H1 (cell line): Measurements from ENCODE around the gene CCDC60. TPM values are rescaled to one million over a fixed set of nuclear protein-coding genes. Genes with fewer than 3 reads are reported as not detected.

Experiments used
- CHD7 ChIP-seq: fragments of 300-600 bp; sonication (generic); IDR thresholded peaks from 2 replicates; pipeline ENCODE4 v1.7.1; 2012; ENCODE audit warnings: low read length, moderate library complexity, mild to moderate bottlenecking, inconsistent platforms; ENCODE audit not compliant: insufficient replicate concordance
- CREB1 ChIP-seq: IDR thresholded peaks from 2 replicates; pipeline ENCODE4 v1.6.1; 2012; ENCODE audit warnings: inconsistent platforms
- E2F6 ChIP-seq: IDR thresholded peaks from 2 replicates; pipeline ENCODE4 v1.6.1; 2012; ENCODE audit warnings: inconsistent platforms
- RBBP5 ChIP-seq: IDR thresholded peaks from 2 replicates; pipeline ENCODE4 v1.7.1; 2012; ENCODE audit warnings: low read depth, mild to moderate bottlenecking, inconsistent platforms, low read length, moderate library complexity, borderline replicate concordance
- SIRT6 ChIP-seq: IDR thresholded peaks from one replicate; pipeline ENCODE4 v1.7.1; 2012; ENCODE audit warnings: low read length, inconsistent platforms
- polyA plus RNA-seq, 7 experiments: library from polyadenylated mRNA; depleted of rRNA in 3 of 7; stranded (reverse) in 5 of 7; unstranded in 2 of 7; fragments of >200 nt in 5 of 7; fragments of 200-250 nt in 2 of 7; gene quantifications; 1 replicate in 5 of 7; 2 replicates in 1 of 7; 4 replicates in 1 of 7; pipeline versions ENCODE4 v1.2.1 to v1.2.3, GENCODE V29; 2011 to 2013; ENCODE audit warnings: missing spikeins in 2 of 7, mixed read lengths in 2 of 7
- total RNA-seq: library from RNA; stranded (reverse); fragmentation: NEBNext Ultra II Directional; extraction: Animal tissue kit (Norgen Biotek cat#: 25700); gene quantifications from 2 replicates; pipeline ENCODE4 v1.2.1, GENCODE V29; 2021

The CCDC60 gene
- total and polyA plus RNA-seq, 2 of the 8 experiments (the other 6 are each of a cell fraction or from before 2014, with no cell fraction given), result 0.05 TPM; not detected in 1

- TF ChIP-seq E2F6 (no peak), CHD7 (no peak), RBBP5 (no peak), SIRT6 (no peak), CREB1 (no peak)
Measured at GRCh38 chr12:119491814-119492213, 157.3 kb downstream of the CCDC60 start (continued).
